OCI-LY3 (cell line): ENCODE results near the gene CMKLR1.

Source experiments
- H2AFZ ChIP-seq: fragments of 200-600, 300-600 bp; shearing (Covaris generic); 2 replicates; pipeline ENCODE4 v1.6.0; 2014; ENCODE audit warnings: antibody characterized with exemption, low read depth, low read length
- H3K27ac ChIP-seq: fragments of 200-600, 300-600 bp; sonication (generic); 2 replicates; pipeline ENCODE4 v1.5.1; 2014; ENCODE audit warnings: mild to moderate bottlenecking, low read length, moderate library complexity, mixed read lengths
- H3K27me3 ChIP-seq: fragments of 200-600, 300-600 bp; sonication (generic); 2 replicates; pipeline ENCODE4 v1.6.1; 2014; ENCODE audit warnings: low read depth, low read length, mixed read lengths
- H3K36me3 ChIP-seq: fragments of 200-600, 300-600 bp; sonication (generic); replicated peaks from 2 replicates; pipeline ENCODE3; 2014; ENCODE audit warnings: low read depth, low read length, mixed read lengths
- H3K4me1 ChIP-seq: fragments of 300-600, 200-600 bp; sonication (generic); 2 replicates; pipeline ENCODE4 v1.6.1; 2014; ENCODE audit warnings: low read length, mixed read lengths
- H3K4me2 ChIP-seq: fragments of 200-600, 300-600 bp; sonication (generic); 2 replicates; pipeline ENCODE4 v1.6.1; 2014; ENCODE audit warnings: low read length, mixed read lengths
- H3K4me3 ChIP-seq: fragments of 300-600, 200-600 bp; sonication (generic); 2 replicates; pipeline ENCODE4 v1.5.1; 2014; ENCODE audit warnings: antibody characterized with exemption, mild to moderate bottlenecking, low read length, moderate library complexity
- H3K79me2 ChIP-seq: fragments of 300-600, 200-600 bp; shearing (Covaris generic); 2 replicates; pipeline ENCODE4 v1.6.1; 2014; ENCODE audit warnings: mild to moderate bottlenecking, low read length, mixed read lengths
- H3K9ac ChIP-seq: fragments of 300-600, 200-600 bp; shearing (Covaris generic); 2 replicates; pipeline ENCODE4 v1.6.0; 2014; ENCODE audit warnings: mild to moderate bottlenecking, low read length, moderate library complexity
- H3K9me3 ChIP-seq: fragments of 200-600, 300-600 bp; shearing (Covaris generic); 2 replicates; pipeline ENCODE4 v1.6.1; 2014; ENCODE audit warnings: low read length, mixed read lengths; ENCODE audit not compliant: insufficient read depth
- H4K20me1 ChIP-seq: fragments of 200-600, 300-600 bp; sonication (generic); 2 replicates; pipeline ENCODE4 v1.6.1; 2016; ENCODE audit warnings: low read length, mixed read lengths; ENCODE audit not compliant: insufficient read depth
- CTCF ChIP-seq: fragments of 200-600, 300-600 bp; sonication (generic); IDR thresholded peaks from 2 replicates; pipeline ENCODE4 v1.5.1; 2014; ENCODE audit warnings: antibody characterized with exemption, low read length, low read depth
- EZH2phosphoT487 ChIP-seq: fragments of 200-600 bp; shearing (Covaris generic); IDR thresholded peaks from 2 replicates; pipeline ENCODE4 v1.6.1; 2018; ENCODE audit warnings: antibody characterized with exemption, mixed run types, low read depth

The CMKLR1 gene

GRCh38 chr12:108295641-108296040, 43.5 kb downstream of the CMKLR1 start:
- no peak overlapping the region for H3K9ac ChIP-seq
- H3K4me1 ChIP-seq = peaks cover 13% of the 10 kb centered on the region
- H3K4me2 ChIP-seq = no peak overlapping the region
- peaks cover 72% of the 10 kb centered on the region for H3K27me3 ChIP-seq
- H3K9me3 ChIP-seq = no peaks in the 10 kb centered on the region
- TF ChIP-seq CTCF (no peak), EZH2phosphoT487 (no peak)
- H2AFZ ChIP-seq = no peak overlapping the region
- no peaks in the 10 kb centered on the region for H3K36me3 ChIP-seq
- H3K27ac ChIP-seq = no peak overlapping the region
- no peaks in the 10 kb centered on the region for H4K20me1 ChIP-seq
- H3K79me2 ChIP-seq = no peaks in the 10 kb centered on the region
- no peak overlapping the region for H3K4me3 ChIP-seq

- Histone ChIP-seq H3K27me3 (peaks cover 72% of the 10 kb centered on the region), H2AFZ (no peak overlapping the region), H3K9ac (no peak overlapping the region), H3K27ac (no peak overlapping the region), H3K9me3 (no peaks in the 10 kb centered on the region), H3K36me3 (no peaks in the 10 kb centered on the region), H4K20me1 (no peaks in the 10 kb centered on the region), H3K4me3 (no peak overlapping the region), H3K79me2 (no peaks in the 10 kb centered on the region), H3K4me2 (no peak overlapping the region), H3K4me1 (peaks cover 21% of the 10 kb centered on the region)
- TF ChIP-seq EZH2phosphoT487 = no peak
- no peak for TF ChIP-seq CTCF
These were observed 49.6 kb downstream of the CMKLR1 start for GRCh38 chr12:108289350-108290161.

GRCh38 chr12:108287227-108287626, 51.9 kb downstream of the CMKLR1 start:
- Histone ChIP-seq H3K27me3 (peaks cover 66% of the 10 kb centered on the region), H2AFZ (no peak overlapping the region), H3K27ac (no peak overlapping the region), H3K9ac (no peak overlapping the region), H3K4me2 (peak overlapping the region; percentile 30; the same call in 1 of the 2 replicates), H3K79me2 (no peaks in the 10 kb centered on the region), H3K4me1 (peaks cover 21% of the 10 kb centered on the region), H3K36me3 (no peaks in the 10 kb centered on the region), H3K4me3 (no peak overlapping the region), H4K20me1 (no peaks in the 10 kb centered on the region), H3K9me3 (no peaks in the 10 kb centered on the region)
- no peak for TF ChIP-seq CTCF
- TF ChIP-seq EZH2phosphoT487 = no peak

- H3K27me3 ChIP-seq = peaks cover 60% of the 10 kb centered on the region
- no peak for TF ChIP-seq EZH2phosphoT487
These were observed 54.1 kb downstream of the CMKLR1 start for GRCh38 chr12:108285016-108285415.

More at GRCh38 chr12:108285016-108285415, 54.1 kb downstream of the CMKLR1 start:
- Histone ChIP-seq H3K27ac (no peak overlapping the region), H3K4me1 (peaks cover 21% of the 10 kb centered on the region), H3K9me3 (no peaks in the 10 kb centered on the region), H3K4me3 (no peak overlapping the region), H2AFZ (no peak overlapping the region), H3K9ac (no peak overlapping the region), H3K36me3 (no peaks in the 10 kb centered on the region), H4K20me1 (no peaks in the 10 kb centered on the region), H3K79me2 (no peaks in the 10 kb centered on the region), H3K4me2 (no peak overlapping the region)
